NCI-H2171 (cell line): ENCODE data around the gene C1QTNF8.

Experiments
- DNase-seq: peaks from one replicate; lab custom pipeline; 2025; lab: John Stamatoyannopoulos, UW

C1QTNF8 gene

DNA sequence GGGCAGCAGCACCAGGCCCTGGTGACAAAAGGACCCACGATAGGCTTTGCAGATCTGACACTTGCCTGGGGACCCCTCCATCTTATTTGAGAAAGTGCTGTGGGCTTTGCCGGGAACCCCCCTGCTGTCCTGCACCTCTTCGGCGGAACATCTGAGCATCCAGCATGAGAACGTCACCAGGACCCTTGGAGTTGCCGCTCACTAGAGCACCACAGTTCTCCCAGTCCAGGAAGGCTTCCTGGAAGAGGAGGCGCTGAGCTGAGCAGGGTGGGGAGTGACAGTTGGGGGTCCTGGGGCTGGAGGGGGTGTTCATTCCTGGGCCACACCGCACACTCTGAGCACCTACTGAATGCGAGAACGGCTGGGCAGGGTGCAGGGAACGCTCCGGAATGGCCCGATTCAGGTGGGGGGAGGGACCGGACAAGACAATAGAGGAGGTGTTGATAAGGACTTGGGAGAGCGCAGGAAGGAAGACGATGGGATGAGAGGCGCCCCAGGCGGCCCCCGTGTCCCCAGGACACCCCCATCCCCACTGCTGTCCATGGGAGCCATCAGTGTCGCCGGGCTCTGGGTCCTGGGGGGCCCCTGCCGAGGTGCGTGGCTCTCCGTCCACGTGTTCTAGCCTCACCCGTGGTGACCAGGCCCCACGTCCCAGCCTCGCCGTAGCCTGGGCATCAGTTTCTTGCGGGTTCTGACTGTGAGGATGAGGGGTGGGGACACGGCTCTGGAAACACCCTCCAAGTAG is 32.1 kb upstream of the C1QTNF8 start:
- no peak for DNase-seq

DNA sequence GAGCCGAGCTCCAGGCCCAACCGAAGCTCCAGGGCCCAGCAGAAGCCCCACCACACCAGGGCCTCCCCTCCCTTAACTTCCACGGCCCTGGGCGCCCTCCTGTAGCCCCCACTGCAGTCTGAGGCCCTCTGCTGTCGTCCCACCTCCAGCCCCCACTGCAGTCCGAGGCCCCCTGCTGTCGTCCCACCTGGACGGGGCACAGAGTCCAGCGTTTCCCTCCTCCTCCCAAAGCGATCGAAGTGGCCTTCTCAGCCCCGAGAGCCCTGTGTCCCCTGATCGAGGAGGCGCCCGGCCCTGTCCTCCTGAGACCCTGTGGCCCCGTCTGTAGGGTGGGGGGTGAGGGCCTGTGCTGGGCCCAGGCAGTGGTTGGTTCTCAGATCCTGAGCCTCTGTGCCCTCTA is 31.1 kb upstream of the C1QTNF8 start:
- DNase-seq: no peak

DNA sequence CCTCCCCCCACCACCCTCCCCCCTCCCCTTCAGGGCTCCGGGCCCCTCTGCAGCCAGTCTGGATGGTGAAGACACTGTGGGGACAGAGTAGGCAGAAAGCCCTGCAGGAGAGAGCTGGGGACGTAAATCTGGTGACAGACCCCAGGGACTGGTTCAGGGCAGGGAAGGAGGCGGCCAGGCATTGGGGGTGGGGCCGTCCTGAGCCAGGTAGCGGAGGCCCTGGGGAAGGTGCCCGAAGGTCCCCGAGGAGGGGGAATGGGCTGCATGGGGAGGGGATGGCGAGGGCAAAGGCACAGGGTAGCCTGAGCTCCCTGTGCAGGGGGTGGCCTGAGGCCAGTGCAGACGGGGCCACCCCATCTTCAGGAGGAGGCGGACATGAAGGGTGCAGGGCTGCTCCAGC is 30.5 kb upstream of the C1QTNF8 start:
- DNase-seq: no peak

DNA sequence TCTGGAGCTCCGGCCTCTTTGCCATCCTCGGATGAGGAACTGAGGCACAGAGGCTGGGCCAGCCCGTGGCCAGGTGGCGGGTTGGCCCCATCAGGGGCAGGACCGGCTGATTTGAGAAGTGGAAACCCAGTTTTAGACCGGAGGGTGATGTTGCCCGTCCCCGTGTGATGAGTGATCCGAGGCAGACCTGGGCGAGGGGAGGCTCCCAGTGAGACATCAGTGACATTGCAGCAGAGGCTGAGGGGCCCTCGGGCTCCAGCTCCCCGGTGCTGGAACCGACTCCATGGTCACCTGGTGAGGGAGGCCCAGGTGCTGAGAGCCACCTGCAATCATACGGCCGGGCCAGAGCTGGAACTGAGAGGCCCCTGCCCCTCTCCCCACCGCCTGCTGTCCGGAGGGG is 30.0 kb upstream of the C1QTNF8 start:
- DNase-seq: no peak

DNA sequence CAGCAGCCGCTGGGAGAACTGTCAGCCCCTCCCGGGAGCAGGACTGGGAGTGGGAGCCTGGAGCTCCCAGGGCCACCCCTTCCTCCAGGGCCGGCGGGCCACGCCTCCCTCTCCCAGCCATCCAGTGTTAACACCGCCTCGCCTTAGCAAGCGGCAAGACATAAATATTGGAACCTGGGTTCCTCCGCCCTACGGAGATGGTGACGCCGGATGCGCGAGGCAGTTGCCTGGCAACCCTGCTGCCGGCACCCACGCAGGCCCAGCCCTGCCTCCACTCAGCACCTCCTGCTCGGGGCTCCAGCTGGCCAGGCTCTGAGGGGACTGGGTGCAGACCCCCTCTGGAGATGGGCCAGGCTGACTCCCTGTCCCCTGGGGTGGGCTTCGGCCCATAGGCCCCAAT is 29.4 kb upstream of the C1QTNF8 start:
- DNase-seq: peak; percentile 48

DNA sequence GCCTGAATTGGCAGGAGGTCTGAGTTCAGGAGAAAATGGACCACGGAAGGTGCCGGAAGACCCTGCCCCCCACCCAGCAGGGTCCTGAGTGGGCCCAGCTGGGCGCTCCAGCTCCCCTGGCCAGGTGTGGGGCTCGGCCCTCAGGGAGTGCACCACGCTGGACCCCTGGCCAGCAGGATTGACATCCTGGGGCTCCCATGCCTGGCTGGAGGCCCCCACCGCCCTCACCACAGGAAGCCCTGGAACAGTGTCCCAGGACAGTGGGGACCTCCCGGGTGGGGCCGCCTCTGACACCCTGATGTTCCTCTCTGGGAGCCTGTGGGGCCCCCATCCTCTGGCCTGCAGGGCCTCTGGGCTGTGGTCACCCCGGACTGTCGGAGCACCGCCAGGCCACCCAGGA is 28.8 kb upstream of the C1QTNF8 start:
- no peak for DNase-seq

DNA sequence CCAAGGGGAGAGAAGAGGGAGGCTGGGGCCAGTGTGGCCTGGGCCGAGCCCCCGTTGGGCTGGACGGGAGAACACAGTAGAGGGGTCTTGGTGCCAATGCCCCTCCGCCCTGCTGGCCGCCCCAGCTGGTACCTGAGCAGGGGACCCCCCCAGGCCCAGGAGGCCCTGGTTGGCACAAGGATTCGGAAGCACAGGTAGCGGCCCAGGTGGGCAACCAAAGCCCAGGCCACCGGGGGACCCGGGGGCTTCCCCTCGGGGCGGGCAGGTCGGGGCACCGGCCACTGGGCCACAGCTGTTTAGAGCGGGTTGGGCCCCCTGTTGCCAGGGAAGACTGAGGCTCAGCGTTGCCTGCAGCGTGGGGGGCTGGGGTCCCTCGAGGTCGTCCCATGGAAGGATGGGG is 28.2 kb upstream of the C1QTNF8 start:
- no peak for DNase-seq

DNA sequence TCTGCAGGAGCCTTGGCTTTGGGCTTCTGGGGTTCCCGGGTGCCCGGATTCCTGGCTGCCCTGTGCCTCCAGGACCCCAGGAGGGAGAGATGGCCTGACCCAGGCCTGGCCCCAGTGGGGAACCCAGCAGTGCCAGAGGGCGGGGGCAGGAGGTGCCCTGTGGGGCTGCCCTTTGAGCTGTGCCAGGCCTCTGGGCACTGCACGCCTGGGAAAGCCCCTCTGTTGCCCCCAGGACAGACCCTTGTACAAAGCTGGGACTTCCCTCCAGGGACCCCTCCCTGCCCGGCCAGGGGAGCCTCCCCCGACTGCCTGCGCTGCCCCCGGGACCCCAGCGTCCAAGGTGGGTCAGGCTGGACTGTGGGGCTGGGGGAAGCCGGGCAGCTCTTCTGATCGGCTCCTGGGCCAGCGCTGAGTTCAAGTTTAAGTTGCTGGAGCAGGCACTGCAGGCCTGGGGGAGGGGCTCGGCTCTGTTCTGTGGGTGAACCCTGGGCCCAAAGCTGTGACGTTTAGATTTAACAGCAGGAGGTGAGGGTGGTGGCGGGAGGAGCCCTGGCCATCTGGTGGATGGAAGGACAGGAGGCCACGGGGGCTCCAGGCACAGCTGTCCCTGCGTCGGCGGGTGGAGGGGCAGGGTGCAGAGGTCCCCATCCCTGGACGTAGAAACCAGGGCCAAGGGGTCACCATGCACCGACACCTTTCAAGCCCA is 27.6 kb upstream of the C1QTNF8 start:
- DNase-seq: no peak

DNA sequence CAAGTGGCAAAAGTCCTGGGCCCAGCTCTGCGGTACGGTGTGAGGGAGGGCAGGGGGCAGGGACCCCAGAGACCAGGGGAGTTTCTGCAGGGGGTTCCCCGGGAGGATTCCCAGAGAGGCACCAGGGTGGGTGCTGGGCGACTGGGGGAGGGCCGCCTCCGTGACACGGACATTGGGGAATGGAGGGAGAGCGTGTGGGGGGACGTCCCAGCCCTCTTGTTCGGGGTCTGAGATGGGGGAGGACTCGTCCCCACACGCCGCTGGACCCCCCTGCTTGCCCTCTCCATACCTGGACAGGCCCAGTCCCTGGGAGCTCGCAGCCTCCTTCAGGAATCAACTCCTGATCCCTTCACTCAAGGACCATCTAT is 26.3 kb upstream of the C1QTNF8 start:
- no peak for DNase-seq

DNA sequence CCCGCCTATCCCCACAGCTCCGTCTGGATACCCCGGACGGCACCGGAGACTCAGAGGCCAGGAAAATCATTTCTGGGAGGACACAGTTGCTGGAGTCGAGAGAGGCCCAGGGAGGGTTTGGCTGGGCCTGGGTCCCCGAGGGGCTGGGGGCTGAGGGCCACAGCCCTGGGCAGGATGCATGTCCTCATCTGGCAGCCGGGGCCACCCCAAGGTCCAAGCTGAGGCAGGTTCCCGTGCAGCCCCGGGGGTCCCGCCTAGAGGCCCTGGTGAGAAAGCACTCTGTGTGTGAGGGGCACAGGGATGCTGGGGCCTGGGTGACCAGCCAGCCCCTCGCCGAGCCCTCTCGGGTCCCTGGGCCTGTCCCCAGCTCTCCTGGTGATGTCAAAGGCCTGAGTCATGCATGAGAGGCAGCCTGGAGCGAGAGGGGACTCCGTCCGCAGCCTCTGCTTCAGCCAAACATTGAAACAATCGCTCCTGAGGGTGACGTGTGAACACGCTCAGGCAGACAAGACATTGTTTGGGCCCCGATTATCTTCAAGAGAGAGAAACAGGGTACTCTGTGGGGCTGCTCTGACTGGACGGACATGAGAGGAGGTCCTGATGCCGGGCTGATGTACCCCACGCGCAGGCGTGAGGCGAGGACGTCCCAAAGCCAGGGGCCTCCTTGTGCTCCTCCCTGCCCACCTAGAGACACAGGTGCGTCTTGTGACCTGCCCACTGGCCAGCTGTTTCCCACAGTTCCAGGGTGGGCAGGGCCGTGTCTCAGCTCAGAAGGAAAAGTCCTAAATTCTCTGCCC is 25.8 kb upstream of the C1QTNF8 start:
- DNase-seq: no peak

DNA sequence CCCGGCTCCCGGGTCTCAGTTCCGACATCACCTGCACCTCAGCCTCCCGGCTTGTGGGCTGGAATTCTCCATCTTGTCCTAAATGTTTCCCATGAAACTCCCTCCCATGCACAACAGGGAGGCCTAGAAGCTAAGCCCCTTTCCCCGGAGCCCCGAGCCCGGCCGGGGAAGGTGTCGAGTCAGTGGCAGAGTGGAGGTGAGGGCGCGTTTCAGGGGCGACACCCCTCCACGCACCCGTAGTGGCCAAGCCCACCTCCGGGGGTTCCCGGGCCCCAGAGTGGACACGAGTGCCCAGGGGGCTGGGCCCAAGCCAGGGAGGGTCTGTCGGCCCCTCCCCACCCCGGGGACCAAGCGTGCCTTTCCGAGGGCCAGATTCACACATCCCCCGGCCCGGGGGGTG is 25.0 kb upstream of the C1QTNF8 start:
- DNase-seq: no peak

DNA sequence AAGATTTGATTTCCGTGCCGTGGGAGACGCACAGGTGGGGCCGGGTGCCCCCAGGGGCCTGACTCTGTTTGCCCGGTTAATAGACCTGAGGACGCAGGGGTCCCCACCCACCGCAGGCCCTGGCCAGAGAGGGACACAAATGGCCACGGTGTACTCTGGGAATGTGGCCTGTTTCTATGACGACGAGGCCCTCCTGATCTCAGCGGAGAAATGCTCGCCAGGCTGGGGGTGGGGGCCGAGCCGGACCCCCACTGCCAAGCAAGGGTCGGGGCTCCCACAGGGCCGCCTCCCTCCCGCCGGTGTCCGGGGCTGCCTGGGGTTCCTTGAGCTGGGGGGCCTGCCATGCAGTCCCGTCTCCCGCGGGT is 24.5 kb upstream of the C1QTNF8 start:
- no peak for DNase-seq

DNA sequence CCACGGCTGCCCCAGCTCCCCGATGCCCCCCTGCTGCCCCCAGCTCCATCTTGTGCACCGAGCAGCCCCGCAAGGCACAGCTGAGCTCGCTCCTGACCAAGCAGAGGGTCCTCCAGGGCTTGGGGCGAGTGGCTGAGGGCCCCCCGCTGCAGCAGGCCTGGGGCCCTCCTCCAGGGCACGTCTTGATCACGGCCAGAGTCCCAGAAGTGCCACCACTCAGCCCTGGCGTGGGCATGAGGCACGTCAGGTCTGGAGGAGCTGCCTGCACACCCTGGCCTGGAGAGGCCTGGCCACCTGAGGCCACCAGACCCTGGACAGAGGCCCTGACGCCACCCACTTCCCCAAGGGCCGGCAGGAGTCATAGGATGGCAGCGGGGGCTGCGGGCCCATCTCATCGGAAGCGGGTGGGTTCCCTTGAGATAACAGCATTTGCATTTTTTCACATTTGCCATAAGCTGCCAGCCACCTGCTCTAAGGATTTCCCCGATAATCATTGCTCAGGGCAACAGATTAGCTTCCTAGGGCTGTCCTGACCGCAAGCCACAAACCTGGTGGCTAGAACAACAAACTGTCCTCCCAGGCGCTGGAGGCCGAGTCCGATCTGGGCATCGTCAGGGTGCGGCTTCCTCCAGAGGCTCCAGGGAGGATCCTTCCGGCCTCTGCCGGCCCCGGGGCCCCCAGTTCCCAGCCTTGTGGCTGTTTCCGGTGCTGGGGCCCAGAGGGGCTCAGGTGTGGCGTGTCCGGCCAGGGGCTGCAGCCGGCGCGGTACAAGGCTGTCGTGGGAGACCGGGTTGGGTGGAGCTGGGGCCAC is 23.9 kb upstream of the C1QTNF8 start:
- no peak for DNase-seq

DNA sequence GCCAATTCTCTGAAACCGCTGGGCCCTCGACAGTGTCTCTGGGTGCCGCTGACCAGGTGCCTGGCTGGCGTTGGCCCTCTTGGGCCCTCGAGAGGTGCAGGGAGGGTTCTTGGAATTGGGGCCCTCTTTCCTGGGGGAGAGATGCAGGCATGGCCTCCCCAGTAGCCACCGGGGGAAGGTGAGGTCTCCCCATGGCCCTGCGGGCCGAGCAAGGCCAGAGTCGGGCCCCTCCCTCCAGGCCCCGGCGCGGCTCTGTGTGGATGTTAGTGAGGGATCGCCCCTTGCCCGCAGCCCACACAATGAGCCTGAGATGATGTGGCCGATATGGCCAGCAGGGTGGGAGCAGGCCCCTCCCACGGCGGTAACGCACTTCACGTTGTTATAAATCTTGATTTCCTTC is 23.1 kb upstream of the C1QTNF8 start:
- no peak for DNase-seq

DNA sequence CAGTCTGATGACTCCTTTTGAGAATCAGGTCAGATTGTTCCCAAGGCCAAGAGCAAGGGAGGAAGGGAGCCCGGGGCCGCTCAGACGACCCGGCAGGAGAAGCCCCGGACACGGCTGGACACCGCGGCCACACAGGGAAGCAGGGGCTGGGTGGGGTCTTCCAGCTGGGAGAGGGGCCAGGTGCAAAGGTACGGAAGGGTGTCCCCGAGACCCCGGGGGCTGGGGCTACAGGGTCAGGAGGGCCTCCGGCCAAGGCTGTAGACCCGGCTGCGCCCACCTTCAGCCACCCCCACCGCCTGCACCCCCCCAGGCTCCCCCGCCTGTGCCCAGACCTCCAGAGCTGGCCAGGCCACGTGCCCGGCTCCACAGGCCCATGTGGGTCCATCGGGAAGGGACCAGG is 21.9 kb upstream of the C1QTNF8 start:
- no peak for DNase-seq

DNA sequence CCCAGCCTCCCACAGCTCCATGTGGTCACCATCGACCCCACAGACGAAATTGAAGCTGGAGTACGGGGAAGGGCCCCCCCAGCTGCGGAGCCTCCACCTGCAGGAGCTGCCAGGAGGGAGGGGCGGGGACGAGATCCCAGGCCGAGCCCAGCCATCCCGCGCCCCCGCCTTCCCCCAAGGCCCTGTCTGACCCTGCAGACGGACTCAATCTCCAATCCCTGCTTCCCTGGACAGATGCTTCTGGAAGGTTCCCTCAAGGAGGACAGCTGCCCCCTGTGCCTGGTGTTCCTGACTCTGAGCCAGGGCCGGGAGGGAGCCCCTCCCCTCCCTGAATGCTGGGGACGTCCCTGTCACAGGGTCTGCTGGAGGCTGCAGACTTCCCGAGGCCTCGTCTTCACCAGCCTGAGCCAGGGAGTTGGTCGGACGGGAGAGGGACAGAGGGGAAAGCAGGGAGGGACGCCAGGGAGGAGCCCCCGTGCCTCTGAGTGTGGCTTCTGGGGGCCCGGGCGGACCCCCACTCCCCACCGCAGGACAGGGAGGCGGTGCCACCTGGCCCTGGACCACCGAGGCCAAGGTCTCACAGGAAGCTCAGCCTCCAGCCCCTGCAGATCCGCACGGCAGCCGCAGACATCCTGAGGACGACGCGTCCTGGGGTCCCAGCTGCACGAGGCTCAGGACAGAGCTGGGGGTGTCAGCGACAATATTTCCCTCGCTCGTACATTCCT is 21.3 kb upstream of the C1QTNF8 start:
- DNase-seq: no peak

DNA sequence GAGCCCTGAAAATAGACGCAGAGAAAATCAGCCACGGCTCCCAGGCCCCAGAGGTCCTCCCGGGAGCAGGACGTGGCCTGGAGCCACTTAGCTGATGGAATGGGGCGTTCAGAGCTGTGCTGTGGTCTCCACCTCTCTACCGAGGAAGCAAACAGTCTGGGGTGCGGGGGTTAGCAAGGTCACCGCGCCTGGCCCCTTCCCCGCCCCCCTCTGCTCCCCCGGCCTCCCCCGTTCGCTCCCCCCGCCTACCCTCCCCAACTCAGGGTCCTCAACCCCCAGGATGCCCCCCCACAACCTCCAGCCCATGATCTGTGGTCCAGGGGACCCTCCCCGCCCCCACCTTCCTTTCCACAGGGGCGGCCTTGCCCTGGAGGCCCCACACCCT is 20.6 kb upstream of the C1QTNF8 start:
- no peak for DNase-seq

DNA sequence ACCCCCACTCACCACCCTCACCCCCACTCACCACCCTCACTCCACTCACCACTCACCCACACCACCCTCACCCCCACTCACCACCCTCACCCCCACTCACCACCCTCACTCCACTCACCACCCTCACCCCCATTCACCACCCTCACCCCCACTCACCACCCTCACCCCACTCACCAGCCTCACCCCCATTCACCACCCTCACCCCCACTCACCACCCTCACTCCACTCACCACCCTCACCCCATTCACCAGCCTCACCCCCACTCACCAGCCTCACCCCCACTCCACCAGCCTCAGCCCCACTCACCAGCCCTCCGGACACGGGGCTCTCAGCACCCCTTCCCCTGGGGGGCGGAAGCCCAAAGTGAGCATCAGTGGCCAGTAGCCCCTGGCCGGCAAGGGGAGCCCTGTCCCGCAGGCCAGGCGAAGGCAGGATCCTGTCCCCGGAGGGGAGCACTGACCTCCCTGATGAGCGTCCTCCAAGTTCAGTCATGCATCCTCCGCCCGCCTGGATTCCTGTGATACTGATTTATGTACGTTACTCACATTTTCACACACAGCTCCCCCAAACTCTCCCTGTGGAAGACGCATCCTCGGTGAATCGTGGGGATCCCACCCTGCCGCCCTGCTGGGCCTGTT is 18.0 kb upstream of the C1QTNF8 start:
- DNase-seq: no peak

DNA sequence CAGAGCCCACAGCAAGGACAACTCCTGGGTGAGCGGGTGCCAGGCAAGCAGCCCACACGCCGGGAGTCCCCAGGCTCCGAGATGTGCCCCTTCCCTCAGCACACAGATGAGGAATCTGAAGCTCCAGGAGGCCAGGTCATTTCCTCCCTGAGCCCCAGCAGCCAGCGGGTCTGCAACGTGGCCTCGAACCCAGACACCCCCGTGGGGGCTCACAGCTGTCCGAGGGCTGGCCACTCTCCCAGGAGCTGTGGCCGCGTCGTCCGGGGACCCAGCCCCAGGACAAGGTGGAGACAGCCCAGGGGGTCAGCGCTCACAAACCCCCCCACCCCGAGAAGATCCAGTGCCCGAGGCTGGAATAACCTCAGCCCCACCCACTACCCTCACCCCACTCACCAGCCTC is 17.4 kb upstream of the C1QTNF8 start:
- DNase-seq: no peak

DNA sequence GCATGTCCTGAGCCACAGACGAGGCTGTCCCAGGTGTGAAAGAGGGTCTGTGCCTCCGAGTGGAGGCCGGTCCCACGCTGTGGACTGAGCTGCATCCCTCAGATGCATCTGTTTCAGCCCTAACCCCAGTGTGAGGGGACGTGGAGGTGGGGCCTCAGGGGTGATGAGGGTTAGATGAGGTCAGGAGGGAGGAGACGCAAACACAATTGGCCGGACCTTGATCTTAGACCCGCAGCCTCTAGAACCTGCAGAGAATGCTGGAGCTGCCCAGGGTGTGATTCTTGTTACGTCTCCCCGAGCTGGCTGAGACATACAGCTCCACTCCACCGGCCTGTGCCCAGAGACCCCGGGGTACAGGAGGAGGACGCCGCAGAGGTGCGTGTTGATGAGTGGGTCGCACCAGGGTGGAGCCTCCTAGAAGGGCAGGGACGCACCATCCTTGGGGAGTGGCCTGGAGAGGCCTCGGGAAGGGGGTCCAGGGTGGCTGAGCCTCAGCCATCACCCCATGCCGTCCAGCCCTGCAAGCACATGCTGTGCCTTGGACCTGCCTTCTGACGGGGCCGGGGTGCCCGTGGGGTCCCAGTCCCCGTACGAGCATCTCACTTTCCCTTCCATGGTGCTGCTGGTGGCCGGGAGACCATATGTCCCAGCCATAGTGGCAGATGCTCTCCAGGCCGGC is 16.6 kb upstream of the C1QTNF8 start:
- no peak for DNase-seq

DNA sequence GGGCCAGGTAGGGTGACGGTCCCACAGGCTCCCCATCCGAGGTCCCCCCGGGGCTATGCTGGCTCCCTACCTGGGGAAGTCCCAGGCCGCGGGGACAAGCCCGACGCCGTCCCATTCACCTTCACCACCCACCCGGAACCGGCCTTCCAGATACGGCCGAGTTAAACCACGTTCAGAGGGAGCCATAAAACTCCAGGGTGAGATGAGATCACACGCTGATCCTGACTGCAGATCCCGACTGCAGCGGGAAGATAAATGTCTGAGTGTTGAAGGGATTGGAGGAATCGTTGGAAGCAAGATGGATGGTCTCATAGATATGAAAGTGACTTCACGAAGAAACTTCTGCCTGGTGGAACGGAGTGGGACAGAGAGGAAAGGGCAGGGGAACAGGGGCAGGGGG is 13.6 kb upstream of the C1QTNF8 start:
- no peak for DNase-seq
